GM12873 (cell line): ENCODE measurements around the gene YY1AP1.

ENCODE experiments used
- CTCF ChIP-seq: IDR thresholded peaks from 2 replicates; pipeline ENCODE4 v1.5.1; 2012; ENCODE audit warnings: low read depth, mild to moderate bottlenecking, moderate library complexity, low read length, control low read depth; ENCODE audit not compliant: insufficient read depth; ENCODE audit errors: missing control alignments

YY1AP1 gene

GRCh38 chr1:155678027-155678426 lies 10.5 kb downstream of the YY1AP1 start:
- no peak for TF ChIP-seq CTCF

- TF ChIP-seq CTCF, result no peak
Observed at GRCh38 chr1:155673003-155673402, 15.6 kb downstream of the YY1AP1 start.

GRCh38 chr1:155671750-155672149 lies 16.8 kb downstream of the YY1AP1 start:
- TF ChIP-seq CTCF, result no peak

GRCh38 chr1:155669233-155670162 lies 19.1 kb downstream of the YY1AP1 start:
- no peak for TF ChIP-seq CTCF

GRCh38 chr1:155657463-155657862 lies 31.1 kb downstream of the YY1AP1 start:
- TF ChIP-seq CTCF, result no peak

- no peak for TF ChIP-seq CTCF
Observed at GRCh38 chr1:155652951-155653350, 35.6 kb downstream of the YY1AP1 start.

GRCh38 chr1:155651861-155652661 lies 36.5 kb downstream of the YY1AP1 start:
- no peak for TF ChIP-seq CTCF
